WERI-Rb-1 (cell line): Measurements from ENCODE around the gene SLC51B.

Experiments used
- DNase-seq: peaks from one replicate; pipeline ENCODE4 v3.0.0-alpha.2; 2020
- H3K27ac ChIP-seq: fragments of 250-450 bp; sonication (Bioruptor Pico); 2 replicates; pipeline ENCODE4 v1.5.1; 2020; ENCODE audit warnings: mild to moderate bottlenecking, moderate library complexity
- H3K27me3 ChIP-seq: fragments of 250-450 bp; sonication (Bioruptor Pico); 2 replicates; pipeline ENCODE4 v1.5.1; 2021; ENCODE audit warnings: mild to moderate bottlenecking, low read depth, moderate library complexity; ENCODE audit not compliant: insufficient read depth, severe bottlenecking
- H3K36me3 ChIP-seq: fragments of 250-450 bp; sonication (Bioruptor Pico); 2 replicates; pipeline ENCODE4 v1.5.1; 2020; ENCODE audit warnings: mild to moderate bottlenecking, moderate library complexity
- H3K4me3 ChIP-seq: 2 replicates; pipeline ENCODE4 v1.5.1; 2011; ENCODE audit warnings: low read depth, mild to moderate bottlenecking, control low read depth, low read length
- H3K9me3 ChIP-seq: fragments of 250-450 bp; sonication (Bioruptor Pico); 2 replicates; pipeline ENCODE4 v1.5.1; 2021; ENCODE audit warnings: mild to moderate bottlenecking, moderate library complexity; ENCODE audit not compliant: severe bottlenecking
- CTCF ChIP-seq: IDR thresholded peaks from 2 replicates; pipeline ENCODE4 v1.5.1; 2011; ENCODE audit warnings: low read depth, mild to moderate bottlenecking, control low read depth, inconsistent platforms, low read length

The SLC51B gene

GRCh38 chr15:65062061-65062460 is 16.9 kb downstream of the SLC51B start:
- TF ChIP-seq CTCF = no peak
- Histone ChIP-seq H3K9me3 (no peaks in the 10 kb centered on the region), H3K36me3 (no peaks in the 10 kb centered on the region), H3K4me3 (no peak overlapping the region), H3K27me3 (no peaks in the 10 kb centered on the region), H3K27ac (no peak overlapping the region)
- DNase-seq = no peak

GRCh38 chr15:65062726-65063125 is 17.5 kb downstream of the SLC51B start:
- H3K27me3 ChIP-seq = no peaks in the 10 kb centered on the region
- no peak overlapping the region for H3K27ac ChIP-seq
- H3K9me3 ChIP-seq = no peaks in the 10 kb centered on the region
- no peak for TF ChIP-seq CTCF
- no peak for DNase-seq
- no peaks in the 10 kb centered on the region for H3K36me3 ChIP-seq
- H3K4me3 ChIP-seq = no peak overlapping the region

- TF ChIP-seq CTCF = no peak
- Histone ChIP-seq H3K9me3 (no peaks in the 10 kb centered on the region), H3K27ac (no peak overlapping the region), H3K4me3 (no peak overlapping the region), H3K27me3 (no peaks in the 10 kb centered on the region), H3K36me3 (no peaks in the 10 kb centered on the region)
- DNase-seq = no peak
These were observed 20.9 kb downstream of the SLC51B start for GRCh38 chr15:65066001-65066634.

- Histone ChIP-seq H3K36me3 (no peaks in the 10 kb centered on the region), H3K9me3 (no peaks in the 10 kb centered on the region), H3K27ac (no peak overlapping the region), H3K27me3 (no peaks in the 10 kb centered on the region), H3K4me3 (no peak overlapping the region)
- no peak for DNase-seq
- TF ChIP-seq CTCF = no peak
These were observed 21.6 kb downstream of the SLC51B start for GRCh38 chr15:65066635-65067316.

- no peak for DNase-seq
- no peak overlapping the region for H3K27ac ChIP-seq
- no peaks in the 10 kb centered on the region for H3K36me3 ChIP-seq
- H3K27me3 ChIP-seq = no peaks in the 10 kb centered on the region
- H3K9me3 ChIP-seq = no peaks in the 10 kb centered on the region
- no peak for TF ChIP-seq CTCF
- no peak overlapping the region for H3K4me3 ChIP-seq
These were observed 22.1 kb downstream of the SLC51B start for GRCh38 chr15:65067317-65067644.
